Measurements from ENCODE around the gene NSMF. TPM values are rescaled to one million over a fixed set of nuclear protein-coding genes. Genes with fewer than 3 reads are reported as not detected.

The NSMF gene
- total and polyA plus RNA-seq, 2 of the 8 experiments (the other 6 are each of a cell fraction or from before 2014, with no cell fraction given) = 56.7 to 65.1 TPM

GRCh38 chr9:137438591-137439157 is 20.5 kb downstream of the NSMF start:
- H2AFZ ChIP-seq (ENCODE audit: low read length) = no peak overlapping the region
- no peak overlapping the region for H2BK5ac ChIP-seq (ENCODE audit: low read depth, low read length)
- ChIA-PET CTCF (ENCODE audit: partially characterized antibody) (interaction anchor here (1.1 kb wide), 1 partner anchor 30 kb away, joined by 3 read pairs; no protein-coding TSS in a partner anchor), POLR2A (ENCODE audit: partially characterized antibody) (interaction anchor here (1.6 kb wide), 1 partner anchor 93 kb away, joined by 3 read pairs; no protein-coding TSS in a partner anchor)
- H2BK15ac ChIP-seq (ENCODE audit: low read length) = no peak overlapping the region
- no peak overlapping the region for H3K9ac ChIP-seq (replicated peaks in 1 of 4; ENCODE audit: extremely low read depth in 1 of 4, low read depth in 3 of 4, low read length in 3 of 4)
- 90% methylated on average over 13 of the region's 22 CpGs; no CpG with 5 or more reads in 1 of the 2 experiments for WGBS, 2 experiments (ENCODE audit: extremely low coverage in 1 of 2, insufficient coverage in 1 of 2, insufficient read length in 1 of 2, insufficient replicate concordance in 2 of 2, low coverage in 1 of 2, low lambda C conversion rate in 2 of 2, missing lambda C conversion rate in 1 of 2)
- H4K5ac ChIP-seq (ENCODE audit: insufficient read length, low read depth, low read length) = no peak overlapping the region
- no peak overlapping the region for H3K18ac ChIP-seq (ENCODE audit: extremely low read depth, low read length)
- peaks cover 0 to 3% (median 0%) of the 10 kb centered on the region in 4 experiments; a peak in 1 of 7 replicates for H3K4me1 ChIP-seq (replicated peaks in 1 of 4; ENCODE audit: control insufficient read depth in 3 of 4, insufficient read depth in 4 of 4, low read length in 3 of 4)
- H4K91ac ChIP-seq (replicated peaks; ENCODE audit: insufficient read length, low read length) = no peak overlapping the region
- H3K79me1 ChIP-seq (ENCODE audit: low read depth, low read length) = no peaks in the 10 kb centered on the region
- FAIRE-seq (no peak), DNase-seq (ENCODE audit: low read depth in 1 of 2, low spot score in 2 of 2) (no peak)
- TF ChIP-seq NANOG (IDR thresholded peaks at IDR 0.05; ENCODE audit: insufficient read depth, low read depth, low read length, poor library complexity, severe bottlenecking) = no peak
- no peak for TF ChIP-seq E2F6 (IDR thresholded peaks at IDR 0.05)
- TF ChIP-seq JUN (IDR thresholded peaks at IDR 0.05; ENCODE audit: low read depth, low read length) = no peak
- TF ChIP-seq POLR2A (IDR thresholded peaks at IDR 0.05; ENCODE audit: control extremely low read depth in 1 of 2, low read depth in 2 of 2, low read length in 2 of 2) = no peak
- no peak for TF ChIP-seq CREB1 (IDR thresholded peaks at IDR 0.05)
- TF ChIP-seq SP2 (IDR thresholded peaks at IDR 0.05; ENCODE audit: low read length) = no peak
- no peak for TF ChIP-seq EP300 (IDR thresholded peaks at IDR 0.05; ENCODE audit: borderline replicate concordance in 1 of 2, low read depth in 2 of 2, low read length in 2 of 2)
- TF ChIP-seq BACH1 (IDR thresholded peaks at IDR 0.05; ENCODE audit: low read length) = no peak
- TF ChIP-seq SIRT6 (IDR thresholded peaks at IDR 0.05; ENCODE audit: low read length) = no peak
- no peak overlapping the region for H3K23ac ChIP-seq (ENCODE audit: insufficient read length)
- no peak overlapping the region for H3K4me2 ChIP-seq (ENCODE audit: insufficient read depth in 1 of 2, low read depth in 2 of 2, low read length in 2 of 2)
- no peaks in the 10 kb centered on the region for H3K9me3 ChIP-seq (ENCODE audit: insufficient read depth in 2 of 2, low read depth in 1 of 2, low read length in 1 of 2)
- no peak overlapping the region for H3K4me3 ChIP-seq (ENCODE audit: extremely low read depth in 1 of 4, insufficient read depth in 2 of 4, low read depth in 3 of 4, low read length in 4 of 4)
- no peaks in the 10 kb centered on the region for H3K79me2 ChIP-seq (ENCODE audit: control insufficient read depth in 1 of 2, insufficient read depth in 2 of 2, low read length in 2 of 2)
- H4K8ac ChIP-seq (ENCODE audit: extremely low read depth, insufficient read depth, low read length) = no peak overlapping the region
- no peaks in the 10 kb centered on the region for H3K27me3 ChIP-seq (replicated peaks in 1 of 4; ENCODE audit: control insufficient read depth in 3 of 4, extremely low read depth in 1 of 4, insufficient read depth in 3 of 4, low read length in 3 of 4)
- no peaks in the 10 kb centered on the region for H4K20me1 ChIP-seq (replicated peaks in 1 of 2; ENCODE audit: control insufficient read depth in 1 of 2, insufficient read depth in 2 of 2, low read length in 2 of 2)
- no peak overlapping the region for H2AK5ac ChIP-seq (ENCODE audit: low read depth, low read length)
- H3K14ac ChIP-seq (ENCODE audit: insufficient read length) = no peak overlapping the region
- H2BK12ac ChIP-seq (ENCODE audit: low read depth, low read length) = no peak overlapping the region
- no peaks in the 10 kb centered on the region for H3K36me3 ChIP-seq (ENCODE audit: control insufficient read depth in 2 of 4, insufficient read depth in 4 of 4, low read length in 3 of 4)
- H2BK120ac ChIP-seq (replicated peaks; ENCODE audit: low read depth, low read length) = no peak overlapping the region
- no peak overlapping the region for H3K56ac ChIP-seq (replicated peaks; ENCODE audit: insufficient read length, low read depth, low read length)
- no peak overlapping the region for H3K4ac ChIP-seq (replicated peaks; ENCODE audit: insufficient read length, low read depth, low read length)
- H3K27ac ChIP-seq (ENCODE audit: low read depth, low read length) = no peak overlapping the region
- no peak overlapping the region for H2BK20ac ChIP-seq (ENCODE audit: low read length)
- no peaks in the 10 kb centered on the region; the same call in 1 of the 2 replicates for H3K23me2 ChIP-seq (ENCODE audit: low read depth, low read length)

Data from H1 (cell line).